HUES48 (cell line): ENCODE results near the gene ZNFX1.

Source experiments
- H3K27ac ChIP-seq: one replicate; pipeline ENCODE4 v1.7.0; 2013; ENCODE audit warnings: low read depth, low read length, inconsistent platforms
- H3K27me3 ChIP-seq: 2 replicates; pipeline ENCODE4 v1.6.1; 2013; ENCODE audit warnings: mild to moderate bottlenecking, low read length; ENCODE audit not compliant: control insufficient read depth, insufficient read depth
- H3K36me3 ChIP-seq: 2 replicates; pipeline ENCODE4 v1.6.1; 2013; ENCODE audit warnings: low read length; ENCODE audit not compliant: control insufficient read depth, insufficient read depth
- H3K4me1 ChIP-seq: 2 replicates; pipeline ENCODE4 v1.6.1; 2013; ENCODE audit warnings: mild to moderate bottlenecking, low read length; ENCODE audit not compliant: control insufficient read depth, insufficient read depth
- H3K4me3 ChIP-seq: 2 replicates; pipeline ENCODE4 v1.5.1; 2013; ENCODE audit warnings: mild to moderate bottlenecking, low read depth, low read length
- H3K9ac ChIP-seq: 2 replicates; pipeline ENCODE4 v1.6.1; 2013; ENCODE audit warnings: mild to moderate bottlenecking, low read depth, low read length, moderate library complexity
- H3K9me3 ChIP-seq: 2 replicates; pipeline ENCODE4 v1.6.1; 2013; ENCODE audit warnings: low read length; ENCODE audit not compliant: control insufficient read depth, insufficient read depth

Gene ZNFX1

GRCh38 chr20:49267327-49267726 is 10.5 kb downstream of the ZNFX1 start:
- Histone ChIP-seq H3K27me3 (no peaks in the 10 kb centered on the region), H3K36me3 (peaks cover 79% of the 10 kb centered on the region), H3K4me1 (no peaks in the 10 kb centered on the region), H3K9ac (no peak overlapping the region), H3K9me3 (no peaks in the 10 kb centered on the region), H3K4me3 (no peak overlapping the region), H3K27ac (no peak overlapping the region)

- Histone ChIP-seq H3K4me3 (no peak overlapping the region), H3K9me3 (no peaks in the 10 kb centered on the region), H3K36me3 (peaks cover 78% of the 10 kb centered on the region), H3K27ac (no peak overlapping the region), H3K27me3 (no peaks in the 10 kb centered on the region), H3K4me1 (no peaks in the 10 kb centered on the region), H3K9ac (no peak overlapping the region)
These were observed 15.4 kb downstream of the ZNFX1 start for GRCh38 chr20:49262444-49262843.

- no peaks in the 10 kb centered on the region for H3K9me3 ChIP-seq
- no peaks in the 10 kb centered on the region for H3K4me1 ChIP-seq
- no peaks in the 10 kb centered on the region for H3K27me3 ChIP-seq
- H3K4me3 ChIP-seq: no peak overlapping the region
- no peak overlapping the region for H3K27ac ChIP-seq
- no peak overlapping the region for H3K9ac ChIP-seq
- peaks cover 86% of the 10 kb centered on the region for H3K36me3 ChIP-seq
These were observed 16.7 kb downstream of the ZNFX1 start for GRCh38 chr20:49261173-49261572.

- Histone ChIP-seq H3K27ac (no peak overlapping the region), H3K36me3 (peaks cover 86% of the 10 kb centered on the region), H3K4me3 (no peak overlapping the region), H3K9ac (no peak overlapping the region), H3K4me1 (no peaks in the 10 kb centered on the region), H3K9me3 (no peaks in the 10 kb centered on the region), H3K27me3 (no peaks in the 10 kb centered on the region)
These were observed 17.6 kb downstream of the ZNFX1 start for GRCh38 chr20:49260218-49260617.

GRCh38 chr20:49259799-49260198 is 18.1 kb downstream of the ZNFX1 start:
- no peak overlapping the region for H3K27ac ChIP-seq
- no peaks in the 10 kb centered on the region for H3K9me3 ChIP-seq
- no peaks in the 10 kb centered on the region for H3K4me1 ChIP-seq
- H3K9ac ChIP-seq: no peak overlapping the region
- no peak overlapping the region for H3K4me3 ChIP-seq
- peaks cover 84% of the 10 kb centered on the region for H3K36me3 ChIP-seq
- no peaks in the 10 kb centered on the region for H3K27me3 ChIP-seq

- Histone ChIP-seq H3K27ac (no peak overlapping the region), H3K4me3 (no peak overlapping the region), H3K9me3 (no peaks in the 10 kb centered on the region), H3K27me3 (no peaks in the 10 kb centered on the region), H3K36me3 (peaks cover 84% of the 10 kb centered on the region), H3K9ac (no peak overlapping the region), H3K4me1 (no peaks in the 10 kb centered on the region)
These were observed 18.6 kb downstream of the ZNFX1 start for GRCh38 chr20:49259284-49259683.

GRCh38 chr20:49256261-49256660 is 21.6 kb downstream of the ZNFX1 start:
- H3K36me3 ChIP-seq: peaks cover 85% of the 10 kb centered on the region
- H3K9me3 ChIP-seq: no peaks in the 10 kb centered on the region

GRCh38 chr20:49252556-49253350 is 25.1 kb downstream of the ZNFX1 start:
- Histone ChIP-seq H3K4me3 (no peak overlapping the region), H3K9ac (no peak overlapping the region), H3K36me3 (peaks cover 90% of the 10 kb centered on the region), H3K27ac (no peak overlapping the region), H3K9me3 (no peaks in the 10 kb centered on the region), H3K27me3 (no peaks in the 10 kb centered on the region), H3K4me1 (no peaks in the 10 kb centered on the region)

More at GRCh38 chr20:49256261-49256660, 21.6 kb downstream of the ZNFX1 start:
- no peaks in the 10 kb centered on the region for H3K27me3 ChIP-seq
- H3K4me3 ChIP-seq: no peak overlapping the region
- H3K27ac ChIP-seq: no peak overlapping the region
- no peaks in the 10 kb centered on the region for H3K4me1 ChIP-seq
- no peak overlapping the region for H3K9ac ChIP-seq

GRCh38 chr20:49248879-49249665 is 28.8 kb downstream of the ZNFX1 start:
- no peaks in the 10 kb centered on the region for H3K9me3 ChIP-seq
- H3K9ac ChIP-seq: no peak overlapping the region
- no peak overlapping the region for H3K4me3 ChIP-seq
- H3K27ac ChIP-seq: no peak overlapping the region
- no peaks in the 10 kb centered on the region for H3K4me1 ChIP-seq
- H3K27me3 ChIP-seq: no peaks in the 10 kb centered on the region
- peaks cover 91% of the 10 kb centered on the region for H3K36me3 ChIP-seq

- Histone ChIP-seq H3K9me3 (no peaks in the 10 kb centered on the region), H3K36me3 (peaks cover 92% of the 10 kb centered on the region), H3K4me3 (no peak overlapping the region), H3K4me1 (no peaks in the 10 kb centered on the region), H3K27ac (no peak overlapping the region), H3K27me3 (no peaks in the 10 kb centered on the region), H3K9ac (no peak overlapping the region)
These were observed 29.6 kb downstream of the ZNFX1 start for GRCh38 chr20:49248301-49248700.

- Histone ChIP-seq H3K4me1 (no peaks in the 10 kb centered on the region), H3K4me3 (no peak overlapping the region), H3K9me3 (no peaks in the 10 kb centered on the region), H3K36me3 (peaks cover 92% of the 10 kb centered on the region), H3K27ac (no peak overlapping the region), H3K9ac (no peak overlapping the region), H3K27me3 (no peaks in the 10 kb centered on the region)
These were observed 30.1 kb downstream of the ZNFX1 start for GRCh38 chr20:49247792-49248191.
